HFF-Myc (cell line): ENCODE measurements around the gene ADIPOR2.

Experiments
- DNase-seq: peaks from one replicate; pipeline ENCODE4 v3.0.0-alpha.2; 2011; ENCODE audit warnings: low read depth; ENCODE audit errors: extremely low read depth
- H3K4me3 ChIP-seq: replicated peaks from 2 replicates; pipeline ENCODE4 v1.5.1; 2011; ENCODE audit warnings: low read depth, mild to moderate bottlenecking, control low read depth, low read length
- TF ChIP-seq, protein P1 (sequence below): IDR thresholded peaks from 2 replicates; pipeline ENCODE4 v1.5.1; 2012; ENCODE audit warnings: mild to moderate bottlenecking, low read depth, low read length, control low read depth; ENCODE audit errors: missing control alignments

Gene ADIPOR2

DNA sequence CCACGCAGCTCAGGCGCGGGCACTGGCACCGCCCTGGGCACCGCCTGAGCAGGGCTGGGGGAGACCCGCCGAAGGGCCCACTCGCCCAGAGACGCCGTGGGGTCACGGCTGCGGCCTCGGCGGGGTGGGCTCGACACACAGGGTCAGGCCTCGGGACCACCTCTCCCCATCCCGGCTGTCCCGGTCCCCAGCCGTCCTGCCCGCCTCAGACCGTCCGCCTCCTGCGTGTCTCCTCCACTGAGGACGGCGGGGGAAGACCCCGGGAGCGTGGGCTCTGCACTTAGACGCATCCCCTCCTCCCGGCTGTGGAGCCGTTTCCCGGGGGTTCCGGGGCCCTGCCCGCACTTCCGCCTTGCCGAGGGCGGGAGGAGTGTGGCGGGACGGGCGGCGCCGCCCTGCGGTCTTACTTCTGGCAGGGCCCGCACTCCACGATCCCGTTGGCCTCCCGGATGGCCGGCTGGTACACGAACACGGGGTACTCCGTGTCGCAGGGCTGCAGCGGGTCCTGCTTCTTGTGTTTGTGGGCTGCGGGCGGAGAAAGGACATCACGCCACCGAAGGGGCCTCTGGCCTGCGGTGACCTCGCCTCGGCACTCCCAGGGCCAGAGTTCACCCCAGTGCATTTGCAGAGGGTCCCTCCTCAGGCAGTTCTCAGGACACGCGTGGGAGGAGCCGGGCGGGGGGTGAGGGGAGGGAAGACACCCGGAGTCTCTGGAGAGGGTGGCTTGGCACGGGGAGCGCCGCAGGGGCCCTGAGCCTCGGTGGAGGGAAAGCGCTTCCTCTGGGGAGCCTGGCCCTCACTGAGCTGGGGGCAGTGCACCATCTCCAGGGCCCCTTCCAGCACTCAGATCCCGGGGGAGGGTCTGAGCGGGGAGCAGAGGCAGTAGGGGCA lies 106.4 kb downstream of the ADIPOR2 start:
- TF ChIP-seq, protein P1, sequence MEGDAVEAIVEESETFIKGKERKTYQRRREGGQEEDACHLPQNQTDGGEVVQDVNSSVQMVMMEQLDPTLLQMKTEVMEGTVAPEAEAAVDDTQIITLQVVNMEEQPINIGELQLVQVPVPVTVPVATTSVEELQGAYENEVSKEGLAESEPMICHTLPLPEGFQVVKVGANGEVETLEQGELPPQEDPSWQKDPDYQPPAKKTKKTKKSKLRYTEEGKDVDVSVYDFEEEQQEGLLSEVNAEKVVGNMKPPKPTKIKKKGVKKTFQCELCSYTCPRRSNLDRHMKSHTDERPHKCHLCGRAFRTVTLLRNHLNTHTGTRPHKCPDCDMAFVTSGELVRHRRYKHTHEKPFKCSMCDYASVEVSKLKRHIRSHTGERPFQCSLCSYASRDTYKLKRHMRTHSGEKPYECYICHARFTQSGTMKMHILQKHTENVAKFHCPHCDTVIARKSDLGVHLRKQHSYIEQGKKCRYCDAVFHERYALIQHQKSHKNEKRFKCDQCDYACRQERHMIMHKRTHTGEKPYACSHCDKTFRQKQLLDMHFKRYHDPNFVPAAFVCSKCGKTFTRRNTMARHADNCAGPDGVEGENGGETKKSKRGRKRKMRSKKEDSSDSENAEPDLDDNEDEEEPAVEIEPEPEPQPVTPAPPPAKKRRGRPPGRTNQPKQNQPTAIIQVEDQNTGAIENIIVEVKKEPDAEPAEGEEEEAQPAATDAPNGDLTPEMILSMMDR: no peak
- no peak for DNase-seq
- H3K4me3 ChIP-seq: peak overlapping the region; percentile 50

- TF ChIP-seq, protein P1: no peak
- no peak overlapping the region for H3K4me3 ChIP-seq
- no peak for DNase-seq
Measured at GRCh38 chr12:1797991-1798640, 107.2 kb downstream of the ADIPOR2 start.

DNA sequence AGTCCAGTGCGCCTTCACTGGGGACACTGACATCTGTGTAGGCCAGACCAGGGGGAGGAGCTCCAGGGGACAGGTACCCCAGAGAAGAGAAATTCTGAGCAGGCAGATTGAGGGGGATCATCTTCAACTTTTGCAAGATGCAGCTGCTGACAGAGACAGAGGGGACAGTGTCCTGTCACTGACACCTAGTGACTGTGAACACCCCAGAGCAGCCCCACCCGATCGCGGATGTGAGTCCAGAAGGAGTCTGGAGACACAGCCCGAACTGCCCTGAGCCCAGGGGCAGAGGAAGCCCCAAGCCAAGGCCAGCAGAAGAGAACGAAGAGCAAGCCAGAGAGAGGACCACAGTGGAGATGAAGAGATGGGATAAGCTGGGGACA lies 107.8 kb downstream of the ADIPOR2 start:
- no peak overlapping the region for H3K4me3 ChIP-seq
- TF ChIP-seq, protein P1: no peak
- DNase-seq: no peak

GRCh38 chr12:1799051-1799881 lies 108.4 kb downstream of the ADIPOR2 start:
- TF ChIP-seq, protein P1: no peak
- H3K4me3 ChIP-seq: no peak overlapping the region
- DNase-seq: no peak

GRCh38 chr12:1799882-1800400 lies 109.1 kb downstream of the ADIPOR2 start:
- TF ChIP-seq, protein P1: no peak
- H3K4me3 ChIP-seq: no peak overlapping the region
- no peak for DNase-seq
